WTC11 (cell line): ENCODE measurements around the gene SEPTIN3. TPM values are rescaled to one million over a fixed set of nuclear protein-coding genes. Genes with fewer than 3 reads are reported as not detected.

Experiments used
- ATAC-seq: fragments of 200-7000 bp; cut with Tn5 transposase; 2 replicates; pipeline ENCODE4 v1.10.0; 2021; ENCODE audit warnings: mild to moderate bottlenecking, moderate library complexity
- CTCF ChIA-PET: fragments of 300-600 bp; sonication (Branson Sonifier 250); formaldehyde crosslinking; loops from one replicate; lab custom pipeline; 2021; ENCODE audit warnings: antibody characterized with exemption; lab: Charles Lee
- POLR2A ChIA-PET: fragments of 350-600 bp; sonication (Branson Sonifier 250); formaldehyde crosslinking; loops from one replicate; lab custom pipeline; 2021; ENCODE audit warnings: antibody characterized with exemption; lab: Charles Lee
- DNase-seq: peaks from one replicate; pipeline ENCODE4 v3.0.0; 2021; ENCODE audit warnings: low spot score
- H3K27ac Mint-ChIP-seq: 2 replicates; pipeline ENCODE4 v1.8.0; 2021; ENCODE audit warnings: mixed read lengths
- H3K27me3 Mint-ChIP-seq: 2 replicates; pipeline ENCODE4 v1.8.0; 2021; ENCODE audit warnings: low read depth, mild to moderate bottlenecking, moderate library complexity, mixed read lengths
- H3K36me3 Mint-ChIP-seq: 2 replicates; pipeline ENCODE4 v1.8.0; 2021; ENCODE audit warnings: mixed read lengths
- H3K4me1 Mint-ChIP-seq: 2 replicates; pipeline ENCODE4 v1.8.0; 2022; ENCODE audit warnings: mixed read lengths
- H3K4me3 Mint-ChIP-seq: 2 replicates; pipeline ENCODE4 v1.8.0; 2021; ENCODE audit warnings: mild to moderate bottlenecking, moderate library complexity, mixed read lengths
- H3K9me3 Mint-ChIP-seq: 2 replicates; pipeline ENCODE4 v1.8.0; 2021; ENCODE audit warnings: mixed read lengths
- ELF4 ChIP-seq: sonication (generic); formaldehyde crosslinking; IDR thresholded peaks from 2 replicates; pipeline ENCODE4 v1.8.1; 2022; ENCODE audit warnings: low read depth, mild to moderate bottlenecking, moderate library complexity, missing genetic modification reagents
- EMX1 ChIP-seq: fragments of 250-450 bp; sonication (Bioruptor Pico); IDR thresholded peaks from 2 replicates; pipeline ENCODE4 v1.8.0; 2021; ENCODE audit warnings: mild to moderate bottlenecking
- FOXK1 ChIP-seq: sonication (generic); formaldehyde crosslinking; IDR thresholded peaks from 2 replicates; pipeline ENCODE4 v1.8.0; 2022; ENCODE audit warnings: mild to moderate bottlenecking, moderate library complexity, missing genetic modification reagents
- KAT7 ChIP-seq: sonication (generic); formaldehyde crosslinking; IDR thresholded peaks from 2 replicates; pipeline ENCODE4 v1.8.1; 2023; ENCODE audit warnings: missing genetic modification reagents, mild to moderate bottlenecking, borderline replicate concordance
- NR1H2 ChIP-seq: sonication (generic); formaldehyde crosslinking; IDR thresholded peaks from 2 replicates; pipeline ENCODE4 v1.9.0; 2021; ENCODE audit warnings: mild to moderate bottlenecking, moderate library complexity, missing genetic modification reagents
- NR3C1 ChIP-seq: sonication (generic); formaldehyde crosslinking; conservative IDR thresholded peaks from 2 replicates; pipeline ENCODE4 v1.8.1; 2023; ENCODE audit warnings: low read depth, mild to moderate bottlenecking, missing genetic modification reagents
- RORB ChIP-seq: fragments of 250-450 bp; sonication (Bioruptor Pico); IDR thresholded peaks from 2 replicates; pipeline ENCODE4 v1.9.0; 2021; ENCODE audit warnings: mild to moderate bottlenecking
- TCF7 ChIP-seq: sonication (generic); formaldehyde crosslinking; IDR thresholded peaks from 2 replicates; pipeline ENCODE4 v1.8.0; 2022; ENCODE audit warnings: mild to moderate bottlenecking, low read depth, missing genetic modification reagents, moderate library complexity
- TEAD1 ChIP-seq: sonication (generic); formaldehyde crosslinking; IDR thresholded peaks from 2 replicates; pipeline ENCODE4 v1.8.0; 2022; ENCODE audit warnings: mild to moderate bottlenecking, missing genetic modification reagents
- ZBTB21 ChIP-seq: sonication (generic); formaldehyde crosslinking; IDR thresholded peaks from 2 replicates; pipeline ENCODE4 v1.8.1; 2023; ENCODE audit warnings: mild to moderate bottlenecking, missing genetic modification reagents, borderline replicate concordance
- ZNF121 ChIP-seq: sonication (generic); formaldehyde crosslinking; IDR thresholded peaks from 2 replicates; pipeline ENCODE4 v1.8.0; 2023; ENCODE audit warnings: missing genetic modification reagents
- ZNF219 ChIP-seq: sonication (generic); formaldehyde crosslinking; IDR thresholded peaks from 2 replicates; pipeline ENCODE4 v1.8.0; 2023; ENCODE audit warnings: missing genetic modification reagents, mild to moderate bottlenecking, borderline replicate concordance
- ZNF423 ChIP-seq: fragments of 250-450 bp; sonication (Bioruptor Pico); IDR thresholded peaks from 2 replicates; pipeline ENCODE4 v2.1.2; 2022; ENCODE audit warnings: mild to moderate bottlenecking, moderate library complexity
- total RNA-seq: library from RNA; stranded (reverse); gene quantifications from 3 replicates; pipeline ENCODE4 v1.2.3, GENCODE V29; 2021
- TF ChIP-seq, protein P1 (sequence below): sonication (generic); formaldehyde crosslinking; IDR thresholded peaks from 2 replicates; pipeline ENCODE4 v1.8.0; 2022; ENCODE audit warnings: mild to moderate bottlenecking, missing genetic modification reagents
- TF ChIP-seq, protein P2 (sequence below): sonication (generic); formaldehyde crosslinking; IDR thresholded peaks from 2 replicates; pipeline ENCODE4 v1.8.0; 2023; ENCODE audit warnings: mild to moderate bottlenecking, missing genetic modification reagents
- TF ChIP-seq, protein P3 (sequence below): fragments of 250-450 bp; sonication (Bioruptor Pico); conservative IDR thresholded peaks from 2 replicates; pipeline ENCODE4 v1.9.0; 2021; ENCODE audit warnings: mild to moderate bottlenecking
- TF ChIP-seq, protein P4 (sequence below): sonication (generic); formaldehyde crosslinking; IDR thresholded peaks from 2 replicates; pipeline ENCODE4 v1.8.0; 2023; ENCODE audit warnings: missing genetic modification reagents
- TF ChIP-seq, protein P5 (sequence below): fragments of 250-450 bp; sonication (Bioruptor Pico); IDR thresholded peaks from 2 replicates; pipeline ENCODE4 v1.8.0; 2021; ENCODE audit warnings: mild to moderate bottlenecking

The SEPTIN3 gene
- total RNA-seq, 1 experiment from 2014 or later: 19.5 TPM

DNA sequence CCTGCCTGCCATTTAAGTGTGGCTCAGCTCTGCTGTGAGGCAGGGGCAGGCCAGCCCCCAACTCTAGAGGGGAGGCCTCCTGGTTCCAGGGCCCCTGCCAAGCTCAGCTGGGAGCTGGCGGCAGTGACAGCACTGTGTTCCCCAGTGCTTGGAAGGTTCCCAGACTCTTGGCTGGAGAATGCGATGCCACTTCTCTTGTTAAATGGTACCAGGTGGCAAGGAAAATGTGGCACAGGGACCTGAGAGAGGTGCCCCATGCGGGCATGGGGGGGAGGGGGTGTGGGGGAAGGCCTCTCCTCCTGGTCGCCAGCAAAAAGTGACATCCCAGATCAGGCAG lies 34.3 kb upstream of the SEPTIN3 start (continued):
- TF ChIP-seq, protein P1, sequence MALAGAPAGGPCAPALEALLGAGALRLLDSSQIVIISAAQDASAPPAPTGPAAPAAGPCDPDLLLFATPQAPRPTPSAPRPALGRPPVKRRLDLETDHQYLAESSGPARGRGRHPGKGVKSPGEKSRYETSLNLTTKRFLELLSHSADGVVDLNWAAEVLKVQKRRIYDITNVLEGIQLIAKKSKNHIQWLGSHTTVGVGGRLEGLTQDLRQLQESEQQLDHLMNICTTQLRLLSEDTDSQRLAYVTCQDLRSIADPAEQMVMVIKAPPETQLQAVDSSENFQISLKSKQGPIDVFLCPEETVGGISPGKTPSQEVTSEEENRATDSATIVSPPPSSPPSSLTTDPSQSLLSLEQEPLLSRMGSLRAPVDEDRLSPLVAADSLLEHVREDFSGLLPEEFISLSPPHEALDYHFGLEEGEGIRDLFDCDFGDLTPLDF (CRISPR knock-in tag): no peak
- TF ChIP-seq EMX1 (CRISPR knock-in tag) (no peak), ZNF423 (CRISPR knock-in tag) (no peak), NR1H2 (CRISPR knock-in tag) (no peak), TEAD1 (CRISPR knock-in tag) (no peak), TCF7 (CRISPR knock-in tag) (no peak), ZNF121 (CRISPR knock-in tag) (no peak)
- TF ChIP-seq, protein P2, sequence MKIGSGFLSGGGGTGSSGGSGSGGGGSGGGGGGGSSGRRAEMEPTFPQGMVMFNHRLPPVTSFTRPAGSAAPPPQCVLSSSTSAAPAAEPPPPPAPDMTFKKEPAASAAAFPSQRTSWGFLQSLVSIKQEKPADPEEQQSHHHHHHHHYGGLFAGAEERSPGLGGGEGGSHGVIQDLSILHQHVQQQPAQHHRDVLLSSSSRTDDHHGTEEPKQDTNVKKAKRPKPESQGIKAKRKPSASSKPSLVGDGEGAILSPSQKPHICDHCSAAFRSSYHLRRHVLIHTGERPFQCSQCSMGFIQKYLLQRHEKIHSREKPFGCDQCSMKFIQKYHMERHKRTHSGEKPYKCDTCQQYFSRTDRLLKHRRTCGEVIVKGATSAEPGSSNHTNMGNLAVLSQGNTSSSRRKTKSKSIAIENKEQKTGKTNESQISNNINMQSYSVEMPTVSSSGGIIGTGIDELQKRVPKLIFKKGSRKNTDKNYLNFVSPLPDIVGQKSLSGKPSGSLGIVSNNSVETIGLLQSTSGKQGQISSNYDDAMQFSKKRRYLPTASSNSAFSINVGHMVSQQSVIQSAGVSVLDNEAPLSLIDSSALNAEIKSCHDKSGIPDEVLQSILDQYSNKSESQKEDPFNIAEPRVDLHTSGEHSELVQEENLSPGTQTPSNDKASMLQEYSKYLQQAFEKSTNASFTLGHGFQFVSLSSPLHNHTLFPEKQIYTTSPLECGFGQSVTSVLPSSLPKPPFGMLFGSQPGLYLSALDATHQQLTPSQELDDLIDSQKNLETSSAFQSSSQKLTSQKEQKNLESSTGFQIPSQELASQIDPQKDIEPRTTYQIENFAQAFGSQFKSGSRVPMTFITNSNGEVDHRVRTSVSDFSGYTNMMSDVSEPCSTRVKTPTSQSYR (CRISPR knock-in tag): no peak
- TF ChIP-seq, protein P3, sequence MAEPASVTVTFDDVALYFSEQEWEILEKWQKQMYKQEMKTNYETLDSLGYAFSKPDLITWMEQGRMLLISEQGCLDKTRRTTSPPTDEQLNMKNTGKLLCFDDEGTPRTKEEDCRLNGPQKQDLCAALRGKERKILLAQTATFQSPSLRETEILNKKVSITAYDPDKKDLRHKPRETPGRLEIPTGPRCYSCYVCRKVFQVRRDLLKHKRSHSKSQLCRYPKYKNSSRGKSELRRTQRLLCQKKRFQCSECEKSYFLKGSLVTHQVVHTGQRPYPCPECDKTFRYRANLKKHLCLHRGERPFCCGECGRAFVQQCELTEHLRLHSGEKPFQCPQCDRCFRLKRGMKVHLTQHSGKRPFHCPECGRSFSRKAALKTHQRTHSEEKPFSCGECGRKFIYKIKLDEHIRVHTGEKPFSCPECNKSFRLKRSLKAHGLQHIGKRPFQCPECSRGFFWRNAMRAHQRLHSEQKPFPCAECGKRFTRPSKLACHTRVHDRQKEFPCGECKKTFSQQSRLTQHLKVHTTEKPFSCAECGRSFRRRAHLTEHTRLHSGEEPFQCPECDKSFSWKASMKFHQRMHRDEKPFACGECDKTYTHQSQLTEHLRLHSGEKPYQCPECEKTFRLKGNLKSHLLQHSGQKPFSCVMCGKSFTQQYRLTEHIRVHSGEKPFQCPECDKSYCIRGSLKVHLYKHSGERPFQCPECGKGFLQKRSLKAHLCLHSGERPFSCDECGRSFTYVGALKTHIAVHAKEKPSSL (CRISPR knock-in tag): no peak
- TF ChIP-seq, protein P4, sequence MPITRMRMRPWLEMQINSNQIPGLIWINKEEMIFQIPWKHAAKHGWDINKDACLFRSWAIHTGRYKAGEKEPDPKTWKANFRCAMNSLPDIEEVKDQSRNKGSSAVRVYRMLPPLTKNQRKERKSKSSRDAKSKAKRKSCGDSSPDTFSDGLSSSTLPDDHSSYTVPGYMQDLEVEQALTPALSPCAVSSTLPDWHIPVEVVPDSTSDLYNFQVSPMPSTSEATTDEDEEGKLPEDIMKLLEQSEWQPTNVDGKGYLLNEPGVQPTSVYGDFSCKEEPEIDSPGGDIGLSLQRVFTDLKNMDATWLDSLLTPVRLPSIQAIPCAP (CRISPR knock-in tag): no peak
- TF ChIP-seq, protein P5, sequence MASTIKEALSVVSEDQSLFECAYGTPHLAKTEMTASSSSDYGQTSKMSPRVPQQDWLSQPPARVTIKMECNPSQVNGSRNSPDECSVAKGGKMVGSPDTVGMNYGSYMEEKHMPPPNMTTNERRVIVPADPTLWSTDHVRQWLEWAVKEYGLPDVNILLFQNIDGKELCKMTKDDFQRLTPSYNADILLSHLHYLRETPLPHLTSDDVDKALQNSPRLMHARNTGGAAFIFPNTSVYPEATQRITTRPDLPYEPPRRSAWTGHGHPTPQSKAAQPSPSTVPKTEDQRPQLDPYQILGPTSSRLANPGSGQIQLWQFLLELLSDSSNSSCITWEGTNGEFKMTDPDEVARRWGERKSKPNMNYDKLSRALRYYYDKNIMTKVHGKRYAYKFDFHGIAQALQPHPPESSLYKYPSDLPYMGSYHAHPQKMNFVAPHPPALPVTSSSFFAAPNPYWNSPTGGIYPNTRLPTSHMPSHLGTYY: no peak
- TF ChIP-seq, all 79 proteins: peak for 0

DNA sequence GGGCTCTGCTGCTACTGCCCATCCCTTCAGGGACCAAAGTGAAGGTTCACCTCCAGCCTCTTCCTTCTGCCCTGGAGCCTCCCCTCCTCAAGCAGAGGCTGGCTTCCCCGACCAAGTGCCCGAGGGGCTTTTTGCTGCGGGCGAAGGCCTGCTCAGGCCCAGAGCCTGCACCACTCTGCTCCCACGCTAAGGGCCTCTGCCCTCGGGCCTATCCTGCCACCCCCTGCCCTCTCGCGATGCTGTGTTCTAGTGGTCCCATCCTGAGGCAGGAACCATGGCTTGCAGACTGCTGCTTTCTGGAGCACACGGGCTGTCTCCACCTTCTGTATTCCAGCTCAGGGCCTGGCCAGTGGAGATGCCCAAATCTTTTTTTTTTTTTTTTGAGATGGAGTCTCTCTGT lies 33.7 kb upstream of the SEPTIN3 start:
- TF ChIP-seq ZNF219 (CRISPR knock-in tag) (no peak), FOXK1 (no peak), ELF4 (CRISPR knock-in tag) (no peak), RORB (no peak), NR3C1 (CRISPR knock-in tag) (no peak), ZBTB21 (CRISPR knock-in tag) (no peak), KAT7 (no peak)
- DNase-seq (no peak), ATAC-seq (no peak)
- CTCF ChIA-PET: interaction anchor here (1.9 to 10.0 kb wide), 4 partner anchors 9 to 238 kb away, joined by 4 to 143 read pairs (median 8); partner anchors contain the start of genes SMIM45 and TNFRSF13C
- peaks cover 5% of the 10 kb centered on the region; the same call in 1 of the 2 replicates for H3K4me1 Mint-ChIP-seq
- H3K36me3 Mint-ChIP-seq: peaks cover 28% of the 10 kb centered on the region
- peaks cover 9% of the 10 kb centered on the region for H3K27me3 Mint-ChIP-seq
- no peak overlapping the region; the same call in 1 of the 2 replicates for H3K27ac Mint-ChIP-seq
- H3K4me3 Mint-ChIP-seq: no peak overlapping the region
- no peaks in the 10 kb centered on the region for H3K9me3 Mint-ChIP-seq
- POLR2A ChIA-PET: interaction anchor here (1.5 kb wide), 1 partner anchor 11 kb away, joined by 4 read pairs; the partner anchor contains the start of gene CENPM
